AG10803 (cell line): Measurements from ENCODE around the gene PEX6.
A peak's percentile ranks its signal among the peaks of the same experiment; 100 is the strongest.

ENCODE experiments used
- DNase-seq: peaks from one replicate; pipeline ENCODE4 v3.0.0; 2010; ENCODE audit warnings: low read depth
- H3K4me3 ChIP-seq: 2 replicates; pipeline ENCODE4 v1.5.1; 2011; ENCODE audit warnings: mild to moderate bottlenecking, low read length, control low read depth
- TF ChIP-seq, protein P1 (sequence below): conservative IDR thresholded peaks from 2 replicates; pipeline ENCODE4 v1.5.1; 2011; ENCODE audit warnings: mild to moderate bottlenecking, low read length, control low read depth, inconsistent platforms

Gene PEX6

DNA sequence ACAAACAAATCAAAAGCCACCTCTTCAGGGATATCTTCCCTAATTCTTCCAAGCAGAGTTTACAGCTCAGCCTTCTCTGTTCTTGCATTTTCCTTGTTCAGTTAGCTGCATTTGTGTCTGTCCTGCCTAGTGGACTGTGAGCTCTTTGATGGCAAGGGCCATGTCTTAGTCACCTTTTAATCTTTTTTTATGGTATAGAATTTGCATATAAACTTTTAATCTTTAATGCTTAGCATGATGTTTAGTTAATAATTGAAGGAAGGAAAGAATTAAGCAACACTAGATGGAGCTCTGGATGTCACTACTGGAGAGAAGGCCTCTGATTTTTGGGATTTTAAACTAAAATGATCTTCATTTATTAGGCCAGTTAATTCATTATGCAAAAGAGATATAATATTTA is 17.5 kb upstream of the PEX6 start:
- TF ChIP-seq, protein P1, sequence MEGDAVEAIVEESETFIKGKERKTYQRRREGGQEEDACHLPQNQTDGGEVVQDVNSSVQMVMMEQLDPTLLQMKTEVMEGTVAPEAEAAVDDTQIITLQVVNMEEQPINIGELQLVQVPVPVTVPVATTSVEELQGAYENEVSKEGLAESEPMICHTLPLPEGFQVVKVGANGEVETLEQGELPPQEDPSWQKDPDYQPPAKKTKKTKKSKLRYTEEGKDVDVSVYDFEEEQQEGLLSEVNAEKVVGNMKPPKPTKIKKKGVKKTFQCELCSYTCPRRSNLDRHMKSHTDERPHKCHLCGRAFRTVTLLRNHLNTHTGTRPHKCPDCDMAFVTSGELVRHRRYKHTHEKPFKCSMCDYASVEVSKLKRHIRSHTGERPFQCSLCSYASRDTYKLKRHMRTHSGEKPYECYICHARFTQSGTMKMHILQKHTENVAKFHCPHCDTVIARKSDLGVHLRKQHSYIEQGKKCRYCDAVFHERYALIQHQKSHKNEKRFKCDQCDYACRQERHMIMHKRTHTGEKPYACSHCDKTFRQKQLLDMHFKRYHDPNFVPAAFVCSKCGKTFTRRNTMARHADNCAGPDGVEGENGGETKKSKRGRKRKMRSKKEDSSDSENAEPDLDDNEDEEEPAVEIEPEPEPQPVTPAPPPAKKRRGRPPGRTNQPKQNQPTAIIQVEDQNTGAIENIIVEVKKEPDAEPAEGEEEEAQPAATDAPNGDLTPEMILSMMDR: peak; percentile 12; the same call in 1 of the 2 replicates
- no peak for DNase-seq
- H3K4me3 ChIP-seq: no peak overlapping the region

DNA sequence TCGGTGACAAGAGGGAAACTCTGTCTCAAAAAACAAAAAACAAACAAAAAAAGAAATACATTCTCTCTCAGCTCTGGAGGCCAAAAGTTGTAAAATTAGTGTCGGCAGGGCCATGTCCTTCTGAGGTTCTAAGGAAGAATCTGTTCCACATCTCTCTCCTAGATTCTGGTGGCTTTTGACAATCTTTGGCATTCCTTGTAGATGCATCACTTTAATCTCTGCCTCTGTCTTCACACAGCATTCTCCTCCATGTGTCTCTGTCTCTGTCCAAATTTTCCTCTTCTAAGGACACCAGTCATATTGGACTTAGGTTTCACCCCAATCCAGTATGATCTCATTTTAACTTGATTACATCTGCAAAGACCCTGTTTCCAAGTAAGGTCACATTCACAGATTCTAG is 14.5 kb upstream of the PEX6 start:
- peak; percentile 34 for DNase-seq
- TF ChIP-seq, protein P1: no peak
- H3K4me3 ChIP-seq: no peak overlapping the region

DNA sequence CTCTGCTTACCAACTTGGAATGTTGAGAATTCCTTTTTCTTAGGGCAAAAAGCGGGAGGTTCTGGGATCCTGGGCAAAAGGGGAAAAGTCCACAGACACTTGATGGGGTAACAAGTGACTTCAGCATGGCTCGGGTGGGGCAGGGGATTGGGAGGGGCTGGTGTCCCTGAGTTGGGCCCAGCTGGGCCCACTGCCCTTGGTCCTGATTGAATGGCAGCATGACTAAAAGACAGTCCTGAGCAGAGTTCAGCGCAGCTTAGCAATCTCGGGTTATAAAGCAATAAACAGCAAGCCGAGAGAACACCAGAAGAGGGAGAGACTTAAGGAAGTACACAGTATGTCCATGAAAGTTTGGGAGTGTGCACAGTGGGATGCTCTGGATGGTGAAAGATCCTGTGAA is 10.9 kb upstream of the PEX6 start:
- DNase-seq: no peak
- no peak overlapping the region for H3K4me3 ChIP-seq
- TF ChIP-seq, protein P1: no peak

DNA sequence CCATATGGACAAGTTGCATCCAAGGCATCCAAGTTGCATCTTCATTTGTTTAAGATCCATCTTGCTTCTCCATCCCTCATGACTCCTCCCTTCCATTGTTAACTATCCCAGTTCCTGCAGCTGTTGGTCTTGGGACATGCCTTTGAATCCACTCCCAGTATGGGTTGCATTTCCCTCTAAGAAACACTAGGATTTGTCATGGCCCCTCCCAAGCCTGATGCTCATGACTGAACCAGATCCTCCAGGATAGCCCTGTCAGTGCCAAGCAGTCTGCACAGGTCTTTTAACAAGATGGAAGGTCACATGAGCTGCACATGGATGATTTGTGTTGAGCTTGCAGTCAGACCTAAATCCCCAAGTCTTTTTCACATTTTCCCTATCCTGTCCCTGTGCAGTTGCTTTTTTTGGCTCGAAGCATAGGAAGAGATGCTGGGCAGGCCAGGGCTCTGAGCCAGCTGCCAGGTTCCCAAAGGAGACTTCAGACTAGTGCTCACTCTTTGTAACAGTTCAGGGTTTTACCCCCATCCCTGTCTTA is 9.6 kb upstream of the PEX6 start:
- TF ChIP-seq, protein P1: no peak
- no peak overlapping the region for H3K4me3 ChIP-seq
- peak; percentile 33 for DNase-seq

DNA sequence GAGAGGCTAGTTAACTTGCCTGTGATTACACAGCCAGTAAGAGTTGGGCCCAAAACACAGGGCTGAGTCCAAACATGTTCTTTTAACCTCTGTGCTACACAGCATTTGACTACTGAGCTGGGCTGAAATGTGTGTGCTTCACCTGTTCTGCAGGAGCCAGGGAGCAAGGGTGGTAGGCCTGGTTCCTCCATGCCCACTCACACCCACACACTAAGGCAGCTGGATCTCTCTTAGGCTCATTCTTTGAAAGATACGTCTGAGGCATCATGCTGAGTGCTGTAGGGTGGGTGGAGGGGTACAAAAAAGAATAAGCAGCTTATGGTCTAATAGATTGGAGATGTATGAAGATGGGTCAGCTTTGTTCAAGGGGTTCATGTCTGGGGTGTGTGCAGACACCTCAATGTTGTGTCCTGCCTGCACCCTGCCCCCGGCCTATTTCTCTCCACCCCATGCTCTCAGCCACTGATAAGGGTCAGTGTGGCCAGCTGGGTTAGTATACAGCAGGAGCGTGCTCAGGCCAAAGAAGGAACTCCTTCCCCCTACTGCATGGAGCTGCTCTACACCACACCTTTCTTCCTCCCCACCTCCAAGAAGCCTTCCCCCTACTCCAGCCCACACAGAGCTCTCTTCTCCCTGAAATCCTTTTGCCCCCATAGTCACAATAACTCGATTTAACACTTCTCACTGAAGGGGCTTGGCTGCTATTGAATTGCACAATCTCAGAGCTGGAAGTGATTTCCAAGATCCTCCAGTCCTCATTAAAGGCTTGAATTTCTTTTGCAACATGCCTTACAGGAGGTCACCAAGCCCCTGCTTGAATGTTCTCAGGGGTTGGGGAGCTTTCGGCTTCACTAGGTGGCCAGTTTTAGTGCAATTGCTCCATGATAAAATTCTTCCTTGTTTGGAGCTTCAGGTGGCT is 8.8 kb upstream of the PEX6 start:
- H3K4me3 ChIP-seq: no peak overlapping the region
- DNase-seq: no peak
- TF ChIP-seq, protein P1: no peak

DNA sequence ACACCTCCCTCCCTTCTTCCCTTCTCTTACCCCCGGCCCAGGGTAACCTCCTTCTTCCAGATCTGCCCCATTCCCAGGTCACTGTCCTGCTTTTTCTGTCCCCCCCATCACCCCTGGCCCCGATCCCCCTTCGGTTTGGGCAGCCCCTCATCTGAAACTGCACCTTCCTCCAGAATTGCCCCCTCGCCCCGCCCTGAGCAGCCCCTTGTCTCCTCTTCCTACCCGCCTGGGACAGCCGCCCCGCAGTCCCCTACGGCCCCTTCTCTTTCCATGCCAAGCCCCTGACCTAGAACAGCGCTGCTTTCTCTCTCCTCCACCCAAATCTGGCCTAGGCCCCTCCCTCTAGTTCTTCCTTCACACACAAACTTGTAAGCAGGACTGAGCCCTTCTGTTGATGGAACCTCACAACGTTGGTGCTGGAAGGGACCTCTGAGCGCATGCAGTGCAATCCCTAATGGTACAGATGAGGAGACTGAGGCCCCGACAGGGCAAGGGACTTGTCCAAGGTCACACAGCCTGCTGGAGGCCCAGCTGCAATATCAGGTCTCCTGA is 6.0 kb upstream of the PEX6 start:
- no peak for DNase-seq

More for the DNA sequence above, 6.0 kb upstream of the PEX6 start:
- peak overlapping the region; percentile 74 for H3K4me3 ChIP-seq
- TF ChIP-seq, protein P1: no peak
